Glutamatergic neuron (in vitro differentiated cells): ENCODE data around the gene VIPR1. TPM values are rescaled to one million over a fixed set of nuclear protein-coding genes. Genes with fewer than 3 reads are reported as not detected.

ENCODE experiments used
- DNase-seq: peaks from one replicate; pipeline ENCODE4 v3.0.0; 2022
- H3K27ac Mint-ChIP-seq: one replicate; pipeline ENCODE4 v1.8.0; 2020; ENCODE audit warnings: mild to moderate bottlenecking, mixed read lengths, inconsistent platforms; ENCODE audit not compliant: unreplicated experiment
- H3K27me3 Mint-ChIP-seq: one replicate; pipeline ENCODE4 v1.8.0; 2020; ENCODE audit warnings: mild to moderate bottlenecking, moderate library complexity, mixed read lengths, inconsistent platforms; ENCODE audit not compliant: unreplicated experiment
- H3K36me3 Mint-ChIP-seq: one replicate; pipeline ENCODE4 v1.8.0; 2020; ENCODE audit warnings: mild to moderate bottlenecking, mixed read lengths, inconsistent platforms; ENCODE audit not compliant: unreplicated experiment
- H3K4me1 Mint-ChIP-seq: one replicate; pipeline ENCODE4 v1.8.0; 2020; ENCODE audit warnings: mild to moderate bottlenecking, low read depth, mixed read lengths, inconsistent platforms; ENCODE audit not compliant: unreplicated experiment
- H3K4me3 Mint-ChIP-seq: one replicate; pipeline ENCODE4 v1.8.0; 2020; ENCODE audit warnings: mild to moderate bottlenecking, mixed read lengths, inconsistent platforms; ENCODE audit not compliant: unreplicated experiment
- H3K9me3 Mint-ChIP-seq: one replicate; pipeline ENCODE4 v1.8.0; 2020; ENCODE audit warnings: mild to moderate bottlenecking, moderate library complexity, mixed read lengths, inconsistent platforms; ENCODE audit not compliant: unreplicated experiment
- CTCF ChIP-seq: fragments of 200-600 bp; sonication (generic); IDR thresholded peaks from one replicate; pipeline ENCODE4 v1.5.0; 2021; ENCODE audit not compliant: partially characterized antibody, unreplicated experiment
- total RNA-seq: library from RNA; stranded (reverse); fragmentation: NEBNext Ultra II Directional; extraction: Animal tissue kit (Norgen Biotek cat#: 25700); gene quantifications from one replicate; pipeline ENCODE4 v1.2.1, GENCODE V29; 2021; ENCODE audit not compliant: unreplicated experiment

The VIPR1 gene
- total RNA-seq, 1 donor from 2014 or later = not detected

GRCh38 chr3:42537350-42537749, 34.9 kb downstream of the VIPR1 start:
- peaks cover 4% of the 10 kb centered on the region for H3K9me3 Mint-ChIP-seq
- no peaks in the 10 kb centered on the region for H3K36me3 Mint-ChIP-seq

DNA sequence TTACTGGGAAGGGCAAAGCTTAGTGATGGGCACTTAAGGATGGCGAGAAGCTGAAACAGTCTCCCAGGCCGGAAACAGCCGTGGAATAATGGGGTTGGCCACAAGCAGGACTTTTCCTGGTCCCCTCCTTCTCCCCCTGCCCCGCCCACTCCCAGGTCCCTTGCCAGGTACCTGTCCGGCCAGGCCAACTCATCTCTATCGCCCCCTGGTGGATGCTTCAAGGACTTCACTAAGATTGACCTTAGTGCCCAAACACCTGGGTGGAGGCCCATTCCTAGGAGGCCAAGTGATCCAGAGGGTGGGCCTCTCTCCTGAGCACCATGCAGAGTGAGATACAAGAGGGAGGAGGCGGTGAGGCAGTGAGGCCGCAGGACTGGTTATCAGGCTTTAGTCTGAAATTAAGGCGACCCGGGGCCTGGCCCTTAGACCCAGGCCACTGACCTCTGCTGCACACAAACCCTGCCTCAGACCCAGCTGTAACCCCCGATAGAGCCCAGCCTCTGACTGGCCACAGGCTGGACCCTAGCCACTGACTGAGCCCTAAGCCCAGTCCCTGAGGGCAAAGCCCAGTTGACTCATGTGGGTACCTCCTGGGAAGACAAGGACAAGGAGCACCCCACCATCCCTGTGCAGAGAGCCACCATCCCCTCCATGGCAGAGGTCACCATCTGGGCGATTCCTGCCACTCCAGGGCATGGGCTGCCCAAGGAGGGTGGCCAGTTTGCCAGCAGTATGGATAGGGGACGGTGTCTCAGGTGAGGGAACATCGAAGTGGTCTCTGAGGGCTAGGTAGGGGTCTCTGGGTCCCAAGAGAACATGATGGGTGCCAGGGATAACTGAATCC, 37.6 kb downstream of the VIPR1 start:
- peak; percentile 88 for TF ChIP-seq CTCF
- Mint-ChIP-seq H3K9me3 (peaks cover 4% of the 10 kb centered on the region), H3K4me3 (no peak overlapping the region), H3K27ac (no peak overlapping the region), H3K27me3 (peaks cover 8% of the 10 kb centered on the region), H3K36me3 (no peaks in the 10 kb centered on the region), H3K4me1 (peaks cover 7% of the 10 kb centered on the region)
- DNase-seq = peak; percentile 38

More at GRCh38 chr3:42537350-42537749, 34.9 kb downstream of the VIPR1 start:
- H3K27me3 Mint-ChIP-seq = peaks cover 5% of the 10 kb centered on the region
- H3K4me1 Mint-ChIP-seq = peaks cover 3% of the 10 kb centered on the region
- H3K27ac Mint-ChIP-seq = no peak overlapping the region
- DNase-seq = no peak
- no peak overlapping the region for H3K4me3 Mint-ChIP-seq
- TF ChIP-seq CTCF = no peak

- H3K4me3 Mint-ChIP-seq = no peak overlapping the region
- TF ChIP-seq CTCF = no peak
- H3K4me1 Mint-ChIP-seq = peaks cover 13% of the 10 kb centered on the region
- no peak for DNase-seq
- peaks cover 10% of the 10 kb centered on the region for H3K27me3 Mint-ChIP-seq
- no peaks in the 10 kb centered on the region for H3K36me3 Mint-ChIP-seq
- H3K27ac Mint-ChIP-seq = no peak overlapping the region
- H3K9me3 Mint-ChIP-seq = peaks cover 2% of the 10 kb centered on the region
Observed at GRCh38 chr3:42541079-42541478, 38.6 kb downstream of the VIPR1 start.

DNA sequence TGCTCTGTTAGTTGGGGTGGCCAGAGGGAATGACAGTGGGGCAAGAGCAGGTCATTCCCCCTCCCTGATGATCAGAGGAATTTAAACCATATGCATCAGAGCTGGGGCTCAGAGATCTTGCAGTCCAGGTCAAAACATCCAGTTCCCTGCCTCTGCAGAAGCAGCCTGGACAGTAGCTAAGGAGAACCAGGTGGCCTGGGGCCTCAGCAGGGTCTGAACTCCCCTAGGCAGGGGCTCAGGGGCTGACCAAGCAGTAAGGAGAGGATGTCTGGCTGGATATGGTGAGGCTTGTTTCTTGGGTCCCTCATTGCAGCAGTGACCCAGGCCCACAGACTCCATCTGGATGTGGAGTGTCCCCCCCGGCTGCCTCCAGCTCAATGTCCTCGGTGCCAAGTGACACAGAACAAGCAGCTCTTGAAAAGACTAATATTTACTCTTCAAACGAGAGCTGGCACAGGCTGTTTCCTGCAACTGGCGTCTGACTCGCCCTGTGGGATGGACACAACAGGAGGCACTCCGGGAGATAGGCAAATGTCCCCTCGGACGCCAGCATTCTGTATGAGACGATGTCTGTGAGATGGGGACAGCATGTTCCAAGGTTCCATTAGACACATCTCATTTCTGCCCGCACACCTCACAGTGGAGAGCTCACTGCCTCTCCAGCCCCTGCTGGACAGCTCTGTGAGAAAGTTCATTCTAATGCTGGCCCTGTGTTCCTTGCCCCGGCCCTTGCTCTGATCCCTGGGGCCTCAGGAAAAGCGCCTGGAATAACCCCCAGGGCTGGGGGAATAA, 42.2 kb downstream of the VIPR1 start:
- Mint-ChIP-seq H3K27me3 (peaks cover 7% of the 10 kb centered on the region), H3K4me1 (peaks cover 20% of the 10 kb centered on the region), H3K9me3 (no peaks in the 10 kb centered on the region), H3K36me3 (no peaks in the 10 kb centered on the region), H3K27ac (no peak overlapping the region), H3K4me3 (no peak overlapping the region)
- no peak for TF ChIP-seq CTCF
- no peak for DNase-seq
